Measurements from ENCODE around the gene SPSB2.

GRCh38 chr12:6894321-6894720 lies 21.2 kb upstream of the SPSB2 start:
- TF ChIP-seq CTCF (IDR thresholded peaks at IDR 0.05) (no peak), POLR2A (IDR thresholded peaks at IDR 0.05) (no peak), EP300 (IDR thresholded peaks at IDR 0.05) (no peak), POLR2AphosphoS5 (IDR thresholded peaks at IDR 0.05) (no peak)
